ENCODE results near the gene MPPED1.

GRCh38 chr22:43442386-43443151, 30.8 kb downstream of the MPPED1 start:
- TF ChIP-seq CTCF (IDR thresholded peaks at IDR 0.05) (no peak), POLR2AphosphoS5 (IDR thresholded peaks at IDR 0.05) (no peak)
